Right atrium auricular region (tissue), 2 donors: ENCODE measurements around the gene VASP. TPM values are rescaled to one million over a fixed set of nuclear protein-coding genes. Genes with fewer than 3 reads are reported as not detected.

Source experiments
- DNase-seq: peaks from one replicate; pipeline ENCODE4 v3.0.0-alpha.2; 2019; ENCODE audit warnings: low spot score
- H3K27ac ChIP-seq, 2 donors: fragments of 200-600 bp; sonication (generic); 1 replicate in 1 of 2; 2 replicates in 1 of 2; pipeline ENCODE4 v1.5.1; 2016 to 2019
- H3K27me3 ChIP-seq, 2 donors: fragments of 200-600 bp; sonication (generic); one replicate each; pipeline versions ENCODE4 v1.5.1 to v1.6.0; 2017 to 2019
- H3K36me3 ChIP-seq: fragments of 200-600 bp; sonication (generic); one replicate; pipeline ENCODE4 v1.5.1; 2016
- H3K4me1 ChIP-seq, 2 donors: fragments of 200-600 bp; sonication (generic); one replicate each; pipeline versions ENCODE4 v1.5.1 to v1.6.0; 2017 to 2019
- H3K4me3 ChIP-seq, 2 donors: fragments of 200-600 bp; sonication (generic); 1 replicate in 1 of 2; 2 replicates in 1 of 2; pipeline ENCODE4 v1.5.1; 2017 to 2019; ENCODE audit warnings: mild to moderate bottlenecking in 1 of 2, moderate library complexity in 1 of 2
- H3K9me3 ChIP-seq, 2 donors: fragments of 200-600 bp; sonication (generic); one replicate each; pipeline ENCODE4 v1.5.1; 2019
- CTCF ChIP-seq, 2 donors: fragments of 200-600 bp; sonication (generic); IDR thresholded peaks; one replicate each; pipeline ENCODE4 v1.5.1; 2019; ENCODE audit warnings: antibody characterized with exemption in 2 of 2
- total RNA-seq, 2 donors: library from RNA; depleted of rRNA; stranded (reverse); fragments of >200 nt; gene quantifications; one replicate each; pipeline ENCODE4 v1.1.0, GENCODE V29; 2016

The VASP gene
- total RNA-seq, 2 donors from 2014 or later = 61.4 to 61.7 TPM

GRCh38 chr19:45468803-45469131 lies 38.5 kb upstream of the VASP start:
- DNase-seq = no peak
- no peaks in the 10 kb centered on the region for H3K9me3 ChIP-seq
- no peaks in the 10 kb centered on the region for H3K27me3 ChIP-seq
- H3K36me3 ChIP-seq = no peaks in the 10 kb centered on the region
- H3K27ac ChIP-seq = peak overlapping the region; percentile 95 to 98
- TF ChIP-seq CTCF (IDR thresholded peaks at IDR 0.05) = no peak
- H3K4me3 ChIP-seq = peak overlapping the region; percentile 51 to 77
- H3K4me1 ChIP-seq = peaks cover 0 to 35% of the 10 kb centered on the region in 2 donors

- Histone ChIP-seq H3K4me1 (peaks cover 0 to 35% of the 10 kb centered on the region in 2 donors), H3K9me3 (no peaks in the 10 kb centered on the region), H3K4me3 (peak overlapping the region; percentile 51 to 77), H3K36me3 (no peaks in the 10 kb centered on the region), H3K27ac (peak overlapping the region; percentile 95 to 98), H3K27me3 (no peaks in the 10 kb centered on the region)
- TF ChIP-seq CTCF (IDR thresholded peaks at IDR 0.05) = no peak
- peak; percentile 97 for DNase-seq
Measured at GRCh38 chr19:45469132-45469944, 37.9 kb upstream of the VASP start.

GRCh38 chr19:45469945-45470761 lies 37.1 kb upstream of the VASP start:
- no peak for DNase-seq
- Histone ChIP-seq H3K27me3 (no peaks in the 10 kb centered on the region), H3K27ac (peak overlapping the region; percentile 95 to 98), H3K9me3 (no peaks in the 10 kb centered on the region), H3K4me1 (peaks cover 0 to 35% of the 10 kb centered on the region in 2 donors), H3K36me3 (no peaks in the 10 kb centered on the region), H3K4me3 (peak overlapping the region; percentile 51 to 77)
- no peak for TF ChIP-seq CTCF (IDR thresholded peaks at IDR 0.05)

- no peak for DNase-seq
- H3K4me1 ChIP-seq = peaks cover 0 to 35% of the 10 kb centered on the region in 2 donors
- no peak overlapping the region for H3K27ac ChIP-seq
- no peak overlapping the region for H3K4me3 ChIP-seq
- no peaks in the 10 kb centered on the region for H3K9me3 ChIP-seq
- H3K36me3 ChIP-seq = no peaks in the 10 kb centered on the region
- no peaks in the 10 kb centered on the region for H3K27me3 ChIP-seq
- TF ChIP-seq CTCF (IDR thresholded peaks at IDR 0.05) = no peak
Measured at GRCh38 chr19:45470762-45471081, 36.6 kb upstream of the VASP start.

- no peak overlapping the region for H3K4me3 ChIP-seq
- no peaks in the 10 kb centered on the region for H3K9me3 ChIP-seq
- H3K27ac ChIP-seq = no peak overlapping the region
- H3K36me3 ChIP-seq = no peaks in the 10 kb centered on the region
- TF ChIP-seq CTCF (IDR thresholded peaks at IDR 0.05) = no peak
- DNase-seq = no peak
- no peaks in the 10 kb centered on the region for H3K27me3 ChIP-seq
- H3K4me1 ChIP-seq = peaks cover 0 to 35% of the 10 kb centered on the region in 2 donors
Measured at GRCh38 chr19:45471111-45471930, 36.0 kb upstream of the VASP start.
